Adrenal gland (tissue), 19 donors: ENCODE data around the gene CYB5A. TPM values are rescaled to one million over a fixed set of nuclear protein-coding genes. Genes with fewer than 3 reads are reported as not detected.
A peak's percentile ranks its signal among the peaks of the same experiment; 100 is the strongest.

Experiments used
- DNase-seq, 7 donors: peaks; one replicate each; pipeline ENCODE4 v3.0.0-alpha.2; 2019 to 2020
- H3K27ac ChIP-seq, 5 donors: fragments of 200-600 bp; sonication (generic) in 4 of 5; 1 replicate in 3 of 5; 2 replicates in 2 of 5; pipeline versions ENCODE4 v1.5.1 to v1.8.0; 2016 to 2020; ENCODE audit warnings: mild to moderate bottlenecking in 1 of 5
- H3K27me3 ChIP-seq: fragments of 200-600 bp; 2 replicates; pipeline ENCODE4 v1.8.0; 2021
- H3K36me3 ChIP-seq, 2 donors: fragments of 200-600 bp; replicated peaks in 1 of 2; 1 replicate in 1 of 2; 2 replicates in 1 of 2; pipeline versions ENCODE4 v1.5.1 to v1.8.0; 2018 to 2022
- H3K4me1 ChIP-seq, 2 donors: fragments of 200-600 bp; replicated peaks in 1 of 2; 1 replicate in 1 of 2; 2 replicates in 1 of 2; pipeline versions ENCODE4 v1.5.1 to v1.8.0; 2018 to 2021
- H3K4me3 ChIP-seq, 4 donors: fragments of 200-600 bp; sonication (generic) in 3 of 4; one replicate each; pipeline ENCODE4 v1.5.1; 2016 to 2018
- H3K9me3 ChIP-seq, 3 donors: fragments of 200-600 bp; sonication (generic) in 1 of 3; replicated peaks in 1 of 3; 1 replicate in 2 of 3; 2 replicates in 1 of 3; pipeline versions ENCODE4 v1.5.1 to v1.8.0; 2016 to 2021
- POLR2A ChIP-seq, 2 donors: fragments of 450-650 bp; IDR thresholded peaks; one replicate each; pipeline ENCODE4 v1.6.1; 2017; ENCODE audit warnings: antibody characterized with exemption in 2 of 2, mild to moderate bottlenecking in 2 of 2, moderate library complexity in 1 of 2
- WGBS, 4 donors: extraction: QIAGEN DNeasy Blood & Tissue Kit in 2 of 4; methylation state at CpG; one replicate each; pipeline versions ENCODE4 v1.1.5 to v1.1.7; 2013 to 2017; 5-methylcytosine and 5-hydroxymethylcytosine counted together
- intact Hi-C, 2 donors: fragments of 100-400 bp; cut with DNase I; formaldehyde crosslinking; loops; one replicate each; pipeline versions ENCODE4 v1.14.1 to v1.15.0; 2022 to 2023
- long read RNA-seq, 10 donors: library from polyadenylated mRNA in 3 of 10; unstranded in 2 of 10; stranded (forward) in 1 of 10; transcript quantifications; one replicate each; pipeline ENCODE4 v2.0.0 and lab custom pipeline, GENCODE V29; 2021 to 2026
- polyA plus RNA-seq, 3 donors: library from polyadenylated mRNA; stranded (reverse); fragments of 200-250 nt in 2 of 3; fragments of 350-450 nt in 1 of 3; fragmentation: Illumina TruSeq in 1 of 3; extraction: RNeasy Lipid Tissue Mini Kit (QIAGEN cat#74804) in 1 of 3; gene quantifications; one replicate each; pipeline ENCODE4 v1.2.3, GENCODE V29; 2013 to 2014
- total RNA-seq, 9 donors: library from RNA; depleted of rRNA in 4 of 9; stranded (reverse); fragments of >200 nt in 4 of 9; fragments of 120-200 nt in 1 of 9; fragmentation: NEBNext Ultra II Directional in 1 of 9; extraction: Animal tissue kit (Norgen Biotek cat#: 25700) in 1 of 9; gene quantifications; one replicate each; pipeline versions ENCODE4 v1.1.0 to v1.2.4, GENCODE V29; 2013 to 2023
- TF ChIP-seq, protein P1 (sequence below), 6 experiments: fragments of 450-650 bp in 4 of 6; fragments of 200-600 bp in 2 of 6; sonication (generic) in 1 of 6; IDR thresholded peaks; 1 replicate in 5 of 6; 2 replicates in 1 of 6; pipeline versions ENCODE4 v1.5.1 to v1.8.0; 2016 to 2021; ENCODE audit warnings: antibody characterized with exemption in 6 of 6, mild to moderate bottlenecking in 2 of 6, moderate library complexity in 1 of 6
- donor health status: healthy with polysubstance abuse.
- donor health status: Bipolar disorder and iron deficiency.
- donor health status: DM: yes; HTN: yes; CAD: no.
- donor health status: DM: no; HTN: no; CAD: no.
- donor health status: DM: no; HTN: no; CAD: no.
- donor health status: DM: yes; HTN: yes; CAD: no.

The CYB5A gene, protein sequence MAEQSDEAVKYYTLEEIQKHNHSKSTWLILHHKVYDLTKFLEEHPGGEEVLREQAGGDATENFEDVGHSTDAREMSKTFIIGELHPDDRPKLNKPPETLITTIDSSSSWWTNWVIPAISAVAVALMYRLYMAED
- 100 to 1,000 TPM in 6 of 9 donors, 10 to 100 TPM in 3; 70.8 to 286 (median 138) TPM for total RNA-seq
- 100 to 1,000 TPM in 1 of 3 donors, 10 to 100 TPM in 2; 62.0 to 207 (median 84.4) TPM for polyA plus RNA-seq
- long read RNA-seq, donor 1, transcript CYB5A-206 (3 exons, 1,173 nt): minor isoform, 5 of 291 reads
- long read RNA-seq, donor 1, transcript CYB5A-203 (4 exons, 619 nt): minor isoform, 7 of 291 reads
- long read RNA-seq, donor 1, transcript CYB5A-202 (5 exons, 3,283 nt): major isoform, 229 of 291 reads
- long read RNA-seq, donor 1, partial matches to known transcripts: 14 of 291 reads
- long read RNA-seq, donor 1, other reads (novel, unspliced or antisense): 36 of 291 reads
- long read RNA-seq, donor 2, transcript CYB5A-202 (5 exons, 3,283 nt): major isoform, 123 of 143 reads
- long read RNA-seq, donor 2, partial matches to known transcripts: 5 of 143 reads
- long read RNA-seq, donor 2, other reads (novel, unspliced or antisense): 15 of 143 reads
- long read RNA-seq, donor 3, transcript CYB5A-202 (5 exons, 3,283 nt): major isoform, 175 of 218 reads
- long read RNA-seq, donor 3, partial matches to known transcripts: 9 of 218 reads
- long read RNA-seq, donor 3, other reads (novel, unspliced or antisense): 30 of 218 reads
- long read RNA-seq, donor 4, transcript CYB5A-202 (5 exons, 3,283 nt): major isoform, 155 of 166 reads
- long read RNA-seq, donor 4, partial matches to known transcripts: 1 of 166 reads
- long read RNA-seq, donor 4, other reads (novel, unspliced or antisense): 10 of 166 reads
- long read RNA-seq, donor 5, transcript CYB5A-202 (5 exons, 3,283 nt): major isoform, 89 of 94 reads
- long read RNA-seq, donor 5, partial matches to known transcripts: 0 of 94 reads
- long read RNA-seq, donor 5, other reads (novel, unspliced or antisense): 5 of 94 reads
- long read RNA-seq, donor 6, transcript CYB5A-202 (5 exons, 3,283 nt): major isoform, 57 of 69 reads
- long read RNA-seq, donor 6, partial matches to known transcripts: 5 of 69 reads
- long read RNA-seq, donor 6, other reads (novel, unspliced or antisense): 7 of 69 reads
- long read RNA-seq, donor 7, transcript CYB5A-202 (5 exons, 3,283 nt): major isoform, 110 of 134 reads
- long read RNA-seq, donor 7, partial matches to known transcripts: 18 of 134 reads
- long read RNA-seq, donor 7, other reads (novel, unspliced or antisense): 6 of 134 reads
- long read RNA-seq, donor 8, transcript CYB5A-202 (5 exons, 3,283 nt): major isoform, 239 of 273 reads
- long read RNA-seq, donor 8, partial matches to known transcripts: 5 of 273 reads
- long read RNA-seq, donor 8, other reads (novel, unspliced or antisense): 26 of 273 reads
- long read RNA-seq, donor 9, transcript CYB5A-202 (5 exons, 3,283 nt): major isoform, 92 of 110 reads
- long read RNA-seq, donor 9, partial matches to known transcripts: 5 of 110 reads
- long read RNA-seq, donor 9, other reads (novel, unspliced or antisense): 12 of 110 reads
- long read RNA-seq, donor 10, transcript CYB5A-202 (5 exons, 3,283 nt): major isoform, 111 of 129 reads
- long read RNA-seq, donor 10, partial matches to known transcripts: 5 of 129 reads
- long read RNA-seq, donor 10, other reads (novel, unspliced or antisense): 11 of 129 reads

DNA sequence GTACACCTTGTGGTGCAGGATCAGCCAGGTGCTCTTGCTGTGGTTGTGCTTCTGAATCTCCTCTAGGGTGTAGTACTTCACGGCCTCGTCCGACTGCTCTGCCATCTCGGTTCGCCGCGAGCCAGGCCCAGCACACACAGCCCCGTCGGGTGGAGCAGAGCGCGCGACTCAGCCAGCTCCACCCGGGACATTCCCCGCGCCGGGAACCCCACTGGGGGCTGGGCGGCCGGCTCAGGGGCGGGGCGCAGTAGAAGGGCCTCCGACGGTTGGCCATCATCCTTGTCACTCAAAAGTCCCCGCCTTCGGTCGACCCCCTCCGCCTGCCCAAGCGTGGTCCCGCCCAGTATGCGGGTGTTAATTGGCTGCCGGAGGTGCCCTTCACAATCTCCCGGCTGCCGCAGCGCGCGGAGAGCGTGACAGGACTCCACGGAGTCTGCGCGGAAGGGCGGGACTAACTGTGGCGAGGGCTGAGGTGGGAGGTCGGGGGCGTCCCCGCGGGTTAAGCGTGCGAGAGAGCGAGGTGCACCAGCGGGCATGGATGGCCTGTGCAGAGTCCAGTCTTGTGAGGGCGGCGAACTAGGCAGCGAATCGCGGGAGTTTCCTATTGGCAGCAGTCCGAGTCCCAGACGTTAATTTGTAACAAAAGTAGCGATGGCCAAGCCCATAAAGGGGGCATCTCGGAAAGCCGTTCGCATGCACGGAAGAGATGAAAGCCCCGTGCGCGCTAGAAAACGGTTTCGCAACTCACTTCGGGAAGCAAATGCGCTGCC lies at the start of gene CYB5A:
Gene CYB5A, minus strand, starts transcription at position 193 of the 770 bp plus-strand sequence. Its CDS starts 88 bp downstream, at position 105.
- peak in 1 of 2 donors; percentile 27 for TF ChIP-seq POLR2A (IDR thresholded peaks at IDR 0.05)
- TF ChIP-seq, protein P1, sequence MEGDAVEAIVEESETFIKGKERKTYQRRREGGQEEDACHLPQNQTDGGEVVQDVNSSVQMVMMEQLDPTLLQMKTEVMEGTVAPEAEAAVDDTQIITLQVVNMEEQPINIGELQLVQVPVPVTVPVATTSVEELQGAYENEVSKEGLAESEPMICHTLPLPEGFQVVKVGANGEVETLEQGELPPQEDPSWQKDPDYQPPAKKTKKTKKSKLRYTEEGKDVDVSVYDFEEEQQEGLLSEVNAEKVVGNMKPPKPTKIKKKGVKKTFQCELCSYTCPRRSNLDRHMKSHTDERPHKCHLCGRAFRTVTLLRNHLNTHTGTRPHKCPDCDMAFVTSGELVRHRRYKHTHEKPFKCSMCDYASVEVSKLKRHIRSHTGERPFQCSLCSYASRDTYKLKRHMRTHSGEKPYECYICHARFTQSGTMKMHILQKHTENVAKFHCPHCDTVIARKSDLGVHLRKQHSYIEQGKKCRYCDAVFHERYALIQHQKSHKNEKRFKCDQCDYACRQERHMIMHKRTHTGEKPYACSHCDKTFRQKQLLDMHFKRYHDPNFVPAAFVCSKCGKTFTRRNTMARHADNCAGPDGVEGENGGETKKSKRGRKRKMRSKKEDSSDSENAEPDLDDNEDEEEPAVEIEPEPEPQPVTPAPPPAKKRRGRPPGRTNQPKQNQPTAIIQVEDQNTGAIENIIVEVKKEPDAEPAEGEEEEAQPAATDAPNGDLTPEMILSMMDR (IDR thresholded peaks at IDR 0.05): peak in 2 of 6 experiments; percentile 17 to 27
- H3K27me3 ChIP-seq: no peaks in the 10 kb centered on the region
- WGBS, 4 donors: 0 to 2% (median 1%) methylated on average over 29 to 68 of the region's 68 CpGs
- peak within 1 kb of the TSS in 3 of 5 donors; percentile 37 to 71 (median 61) for H3K27ac ChIP-seq
- peak within 1 kb of the TSS; percentile 59 to 86 (median 72) for H3K4me3 ChIP-seq
- intact Hi-C loops: no loop called here
- H3K4me1 ChIP-seq: peaks cover 6 to 25% of the 10 kb centered on the region in 2 donors
- no peaks in the 10 kb centered on the region for H3K36me3 ChIP-seq
- DNase-seq: peak; percentile 97 to 99 (median 98)
- no peaks in the 10 kb centered on the region for H3K9me3 ChIP-seq

DNA sequence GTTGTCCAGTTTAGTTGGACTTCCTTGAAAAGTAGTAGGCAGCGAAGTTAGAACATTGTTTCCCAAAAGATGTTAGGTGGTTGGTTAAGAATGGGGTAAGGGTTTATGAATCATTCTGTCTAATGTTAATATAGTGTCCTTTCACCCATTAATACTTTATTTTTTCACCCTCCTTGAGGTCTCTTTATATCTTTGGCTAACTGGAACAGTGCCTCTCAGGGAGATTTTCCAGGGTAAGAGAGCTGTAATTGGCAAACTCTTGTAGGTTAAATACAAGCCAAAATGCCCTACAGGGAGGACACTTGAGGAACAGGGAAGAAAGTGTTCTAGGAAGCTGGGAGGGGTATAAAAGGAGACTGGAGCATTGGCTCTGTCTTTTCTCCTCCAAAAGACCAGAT lies 46.1 kb upstream of the CYB5A start:
- H3K4me1 ChIP-seq: no peaks in the 10 kb centered on the region
- no peaks in the 10 kb centered on the region for H3K36me3 ChIP-seq
- no peak overlapping the region for H3K4me3 ChIP-seq
- intact Hi-C loops: loop anchor here in 1 of 2 donors (5.0 kb wide), 1 partner anchor 136 kb away; no protein-coding TSS in a partner anchor
- no peak for DNase-seq
- H3K27ac ChIP-seq: no peak overlapping the region
- no peak for TF ChIP-seq POLR2A (IDR thresholded peaks at IDR 0.05)
- TF ChIP-seq, protein P1 (IDR thresholded peaks at IDR 0.05): no peak
- no peaks in the 10 kb centered on the region for H3K9me3 ChIP-seq
- no peaks in the 10 kb centered on the region for H3K27me3 ChIP-seq
- 85 to 88% (median 87%) methylated on average over 1 of the region's 1 CpG for WGBS, 4 donors

DNA sequence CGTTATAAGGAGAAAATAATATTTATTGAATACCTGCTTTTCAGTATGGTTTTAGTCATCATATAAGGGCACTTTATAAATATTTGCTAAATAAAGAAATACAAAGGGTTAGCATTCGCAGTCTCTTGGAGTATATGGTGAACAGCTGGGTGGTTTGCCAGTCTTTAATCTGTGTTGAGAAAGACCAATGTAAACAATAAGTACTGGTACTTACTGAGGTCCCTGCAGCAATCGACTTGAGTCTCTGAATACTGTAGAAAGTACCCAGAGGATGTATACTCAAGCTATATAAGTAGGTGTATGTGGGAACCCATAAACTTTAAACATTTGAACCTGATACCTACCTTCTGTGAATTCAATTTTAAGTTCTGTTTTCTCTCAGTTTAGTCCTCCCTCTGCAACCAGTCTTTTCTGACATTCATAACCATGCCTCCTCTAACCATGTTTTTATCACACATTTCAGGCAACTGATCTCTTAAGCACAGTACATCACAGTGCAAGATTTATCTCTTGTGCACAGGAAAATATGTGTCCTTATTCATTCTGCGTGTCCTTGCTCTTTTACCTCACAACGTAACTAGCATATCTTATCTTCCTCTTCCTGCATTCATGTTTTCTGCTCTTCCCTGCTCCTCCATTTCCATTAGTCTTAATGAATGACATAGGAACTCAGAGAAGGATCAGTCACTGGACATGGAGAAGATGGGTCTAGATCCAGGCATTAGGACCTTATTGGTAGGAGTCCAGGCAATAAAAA lies 45.6 kb upstream of the CYB5A start:
- intact Hi-C loops: loop anchor here in 1 of 2 donors (5.0 kb wide), 1 partner anchor 135 kb away; no protein-coding TSS in a partner anchor
- 67 to 71% (median 70%) methylated on average over 5 of the region's 5 CpGs for WGBS, 4 donors

More for the DNA sequence above, 45.6 kb upstream of the CYB5A start:
- Histone ChIP-seq H3K36me3 (no peaks in the 10 kb centered on the region), H3K4me1 (no peaks in the 10 kb centered on the region), H3K4me3 (no peak overlapping the region), H3K9me3 (no peaks in the 10 kb centered on the region), H3K27ac (no peak overlapping the region), H3K27me3 (no peaks in the 10 kb centered on the region)
- TF ChIP-seq, protein P1 (IDR thresholded peaks at IDR 0.05): no peak
- TF ChIP-seq POLR2A (IDR thresholded peaks at IDR 0.05): no peak
- DNase-seq: no peak
